ENCODE data around the gene ERCC6.

The ERCC6 gene

DNA sequence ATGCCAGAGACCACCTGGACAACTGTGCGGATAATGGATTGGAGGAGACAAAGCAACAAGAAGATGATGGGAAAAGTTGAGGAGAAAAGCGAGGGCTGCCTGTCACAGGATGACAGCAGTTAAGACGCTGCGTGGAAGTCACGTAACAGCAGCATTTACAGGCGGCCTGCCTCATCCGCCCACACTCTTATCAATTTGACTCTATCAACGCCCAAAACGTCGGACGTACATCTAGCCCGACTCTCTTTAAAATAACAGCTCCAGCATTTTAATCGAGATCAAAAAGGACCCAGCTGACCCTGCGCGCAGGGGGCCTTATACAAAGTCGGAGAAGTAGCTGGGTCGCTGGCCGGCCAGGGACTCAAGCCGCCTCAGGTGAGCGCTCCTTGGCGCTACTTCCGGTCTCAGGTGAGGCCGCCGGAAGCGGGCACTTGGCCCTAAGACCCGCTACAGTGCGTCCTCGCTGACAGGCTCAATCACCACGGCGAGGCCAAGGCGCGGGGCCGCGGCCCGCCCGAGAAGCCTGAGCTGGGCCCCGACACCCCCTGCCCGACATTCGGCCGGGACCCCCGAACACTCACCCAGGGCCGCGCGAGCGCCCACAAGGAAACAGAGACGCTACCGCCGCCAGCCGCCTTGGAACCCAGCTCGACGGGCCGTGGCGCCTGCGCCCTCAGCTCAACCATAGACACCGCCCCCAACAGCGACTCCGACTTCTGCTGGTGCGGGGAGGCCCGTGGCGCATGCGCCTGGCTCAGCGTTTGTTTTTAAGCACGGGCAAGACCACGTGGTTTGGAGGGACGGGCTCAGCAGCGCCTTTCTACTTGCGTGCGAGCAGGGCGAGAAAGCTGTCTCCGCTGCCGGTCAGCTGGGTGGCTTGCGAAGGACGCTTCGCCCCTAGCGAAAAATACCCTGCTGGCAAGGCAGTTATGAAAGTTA is at the start of gene ERCC6:
ERCC6 (minus strand) TSS at position 741 of the 939 bp plus-strand sequence.
- DNase-seq, result peak; percentile 96

GRCh38 chr10:49587981-49588380 is 49.1 kb upstream of the ERCC6 start:
- DNase-seq, result no peak

DNA sequence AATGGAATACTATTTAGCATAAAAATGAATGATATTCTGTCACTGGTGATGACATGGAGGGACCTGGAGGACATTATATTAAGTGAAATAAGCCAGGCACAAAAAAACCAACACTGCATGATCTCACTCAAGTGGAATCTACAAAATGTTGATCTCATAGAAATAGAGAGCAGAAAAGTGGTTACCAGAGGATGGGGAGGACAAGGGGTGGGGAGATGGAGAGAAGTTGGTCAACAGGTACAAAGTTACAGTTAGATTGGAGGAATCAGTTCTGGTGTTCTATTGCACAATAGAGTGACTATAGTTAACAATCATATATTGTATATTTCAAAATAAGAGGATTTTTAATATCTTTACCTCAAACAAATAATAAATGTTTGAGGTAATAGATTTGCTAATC is 46.5 kb upstream of the ERCC6 start:
- DNase-seq, result no peak

- DNase-seq, result no peak
Measured at GRCh38 chr10:49579621-49580020, 40.7 kb upstream of the ERCC6 start.

DNA sequence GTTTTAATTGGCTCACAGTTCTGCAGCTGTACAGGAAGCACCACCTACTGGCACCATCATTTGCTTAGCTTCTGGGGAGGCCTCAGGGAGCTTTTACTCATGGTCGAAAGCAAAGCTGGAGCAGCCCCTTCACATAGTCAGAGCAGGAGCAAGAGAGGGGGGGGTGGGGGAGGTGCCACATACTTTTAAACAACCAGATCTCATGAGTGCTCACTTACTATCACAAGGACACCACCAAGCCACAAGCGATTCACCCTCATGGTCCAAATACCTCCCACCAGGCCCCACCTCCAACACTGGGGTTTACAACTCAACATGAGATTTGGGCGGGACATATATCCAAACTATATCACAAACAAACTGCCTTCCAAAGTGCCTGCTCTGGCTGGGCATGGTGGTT is 39.5 kb upstream of the ERCC6 start:
- no peak for DNase-seq

- DNase-seq, result no peak
Measured at GRCh38 chr10:49577182-49577925, 38.4 kb upstream of the ERCC6 start.

- no peak for DNase-seq
Measured at GRCh38 chr10:49575489-49576072, 36.7 kb upstream of the ERCC6 start.

- no peak for DNase-seq
Measured at GRCh38 chr10:49572594-49573114, 33.7 kb upstream of the ERCC6 start.

DNA sequence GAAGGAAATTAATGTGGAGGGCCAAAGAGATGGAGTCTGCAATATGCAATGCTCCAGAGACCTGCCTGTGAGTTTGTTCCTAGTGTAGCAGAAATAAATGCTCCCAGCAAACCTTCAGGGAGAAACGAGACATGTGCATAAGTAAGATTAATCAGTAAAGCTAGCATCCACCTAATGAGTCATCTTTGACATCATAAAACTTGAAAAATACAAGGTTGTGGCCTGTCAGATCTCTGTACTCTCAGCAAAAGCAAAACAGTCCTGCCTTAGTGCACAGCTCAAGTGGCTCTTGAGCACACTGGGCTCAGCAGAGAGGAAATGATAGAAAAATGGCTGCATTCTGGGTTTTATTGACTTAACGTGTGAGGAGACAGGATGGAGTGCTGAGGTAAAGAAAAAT is 32.5 kb upstream of the ERCC6 start:
- no peak for DNase-seq

- DNase-seq, result no peak
Measured at GRCh38 chr10:49569031-49569631, 30.2 kb upstream of the ERCC6 start.

GRCh38 chr10:49568235-49568634 is 29.3 kb upstream of the ERCC6 start:
- no peak for DNase-seq

- DNase-seq, result no peak
Measured at GRCh38 chr10:49567810-49568209, 28.9 kb upstream of the ERCC6 start.

DNA sequence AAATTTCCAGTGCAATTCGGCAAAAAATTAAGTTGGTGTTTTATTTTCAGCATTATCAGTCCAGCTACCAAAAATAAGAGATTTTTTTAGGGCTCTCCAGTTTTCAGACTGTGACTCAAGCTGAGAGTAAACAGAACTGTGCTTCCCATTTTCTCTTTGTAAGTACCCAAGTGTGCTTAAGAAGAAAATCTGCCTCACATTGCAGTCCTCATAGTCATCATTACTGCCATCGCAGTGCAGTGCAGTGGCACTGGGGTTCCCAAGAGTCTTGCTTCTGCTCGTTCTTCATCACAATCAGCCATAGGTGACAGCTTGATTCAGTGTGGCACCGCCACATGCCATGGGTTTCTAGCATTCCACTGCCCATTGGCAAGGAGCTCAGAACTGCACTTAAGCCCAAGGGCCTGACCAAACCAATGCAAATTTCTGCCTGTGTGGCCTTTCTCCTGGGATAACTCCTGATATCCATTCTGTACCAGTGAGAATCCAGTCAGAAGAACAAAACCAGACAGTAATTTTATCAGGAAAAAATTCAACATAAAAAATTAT is 25.6 kb upstream of the ERCC6 start:
- DNase-seq, result no peak

GRCh38 chr10:49562893-49563292 is 24.0 kb upstream of the ERCC6 start:
- DNase-seq, result no peak

DNA sequence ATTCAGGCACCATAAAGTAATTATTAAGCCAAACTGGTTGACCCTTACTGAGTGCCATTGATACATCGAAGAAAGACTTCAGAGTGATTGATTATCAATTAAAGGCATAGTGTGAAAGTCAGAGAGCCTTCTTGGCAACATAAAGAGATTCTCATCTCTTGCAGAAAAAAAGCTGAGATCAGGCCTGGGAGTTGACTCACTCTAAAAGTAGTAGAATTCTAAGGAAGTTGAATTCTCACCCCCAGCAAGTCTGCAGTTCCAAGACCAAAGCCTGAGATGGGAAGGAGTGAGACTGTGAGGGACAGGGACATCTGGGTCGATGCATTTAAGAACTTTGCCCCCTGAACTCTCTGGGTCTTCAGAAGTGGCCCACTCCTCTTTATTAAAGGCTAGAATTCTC is 21.6 kb upstream of the ERCC6 start:
- DNase-seq, result no peak

DNA sequence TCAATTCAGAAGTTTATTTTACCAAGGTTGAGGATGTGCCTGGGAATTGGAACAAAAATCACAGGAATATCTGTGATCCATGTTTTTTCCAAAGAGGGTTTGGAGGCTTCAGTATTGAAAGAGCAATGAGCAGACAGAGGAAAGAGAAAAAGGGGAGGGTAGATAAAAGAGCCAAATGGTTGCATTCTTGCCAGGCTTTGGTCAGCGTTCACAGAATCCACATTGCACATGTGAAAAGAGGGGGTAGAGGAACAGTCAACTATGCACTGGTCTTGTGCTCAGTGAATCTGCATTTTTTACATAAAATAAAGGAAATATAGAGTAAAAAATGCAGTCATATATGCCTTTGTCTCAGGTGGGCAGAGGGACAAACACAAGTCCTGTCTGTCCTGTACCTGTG is 20.6 kb upstream of the ERCC6 start:
- DNase-seq, result no peak

DNA sequence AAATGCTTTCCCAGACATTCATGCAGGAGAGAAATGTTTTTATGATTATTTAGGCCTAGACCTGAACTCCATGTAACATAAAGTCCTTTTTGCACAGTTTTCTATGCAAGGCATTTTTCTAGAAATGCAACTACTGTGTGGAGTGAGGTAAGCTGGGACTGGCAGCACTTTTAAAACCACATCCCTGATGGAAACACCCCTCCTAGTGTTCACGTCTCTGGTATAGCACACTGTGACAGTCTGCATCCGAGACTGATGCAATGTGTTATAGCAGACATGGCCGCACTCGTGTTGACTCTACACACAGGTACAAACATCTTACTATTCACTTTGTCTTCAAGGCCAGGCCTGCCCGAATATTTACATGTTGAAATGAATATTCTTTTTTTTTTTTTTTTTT is 19.3 kb upstream of the ERCC6 start:
- no peak for DNase-seq

GRCh38 chr10:49557681-49558080 is 18.8 kb upstream of the ERCC6 start:
- no peak for DNase-seq

DNA sequence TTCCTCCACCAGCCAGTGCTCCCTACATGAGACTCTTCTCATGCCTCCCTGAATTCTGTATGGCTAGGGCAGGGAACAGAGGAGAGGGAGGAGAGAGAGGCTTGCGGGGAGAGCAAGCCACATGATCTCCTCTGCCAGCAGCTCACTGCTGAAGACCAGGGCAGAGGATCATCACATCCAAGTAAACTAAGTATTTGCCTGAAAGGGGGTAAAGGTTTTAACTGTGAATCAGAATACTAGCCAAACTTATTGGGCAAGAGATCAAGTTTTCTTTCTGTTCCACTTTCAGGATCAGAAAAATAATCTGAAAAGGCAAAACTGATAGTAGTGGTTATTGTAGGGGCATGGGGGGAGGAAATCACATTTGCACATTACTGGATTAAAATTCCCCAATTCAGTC is 17.8 kb upstream of the ERCC6 start:
- no peak for DNase-seq

DNA sequence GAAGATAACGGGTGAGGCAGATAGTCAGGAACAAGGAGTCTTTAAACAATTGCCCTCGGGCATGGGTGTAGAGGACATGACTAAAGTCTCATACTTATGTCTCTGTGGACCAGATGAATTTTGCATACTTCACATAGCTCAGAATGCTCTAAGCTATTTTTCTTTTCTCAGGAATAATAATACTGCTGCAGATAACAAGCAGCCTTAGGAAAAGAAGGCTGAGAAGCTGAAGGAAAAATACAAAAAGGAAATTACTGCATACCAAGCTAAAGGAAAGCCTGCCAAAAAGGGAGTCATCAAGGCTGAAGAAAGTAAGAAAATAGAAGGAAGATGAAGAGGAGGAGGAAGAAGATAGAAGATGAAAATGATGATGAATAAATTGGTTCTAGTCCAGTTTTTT is 13.4 kb upstream of the ERCC6 start:
- DNase-seq, result no peak

DNA sequence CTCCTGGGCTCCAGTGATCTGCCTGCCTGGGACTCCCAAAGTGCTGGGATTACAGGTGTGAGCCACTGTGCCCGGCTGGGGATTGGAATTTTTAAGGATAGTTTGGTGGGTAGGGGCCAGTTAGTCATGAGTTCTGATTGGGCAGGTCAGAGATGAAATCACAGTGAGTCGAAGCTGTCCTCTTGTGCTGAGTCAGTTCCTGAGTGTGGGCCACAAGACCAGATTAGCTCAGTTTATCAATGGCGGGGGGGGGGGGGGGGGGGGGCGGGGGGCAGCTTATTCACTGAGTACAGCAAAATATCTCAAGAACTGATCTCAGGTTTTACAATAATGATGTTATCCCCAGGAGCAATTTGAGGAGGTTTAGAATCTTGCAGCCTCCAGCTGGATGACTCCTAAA is 11.6 kb upstream of the ERCC6 start:
- DNase-seq, result no peak

DNA sequence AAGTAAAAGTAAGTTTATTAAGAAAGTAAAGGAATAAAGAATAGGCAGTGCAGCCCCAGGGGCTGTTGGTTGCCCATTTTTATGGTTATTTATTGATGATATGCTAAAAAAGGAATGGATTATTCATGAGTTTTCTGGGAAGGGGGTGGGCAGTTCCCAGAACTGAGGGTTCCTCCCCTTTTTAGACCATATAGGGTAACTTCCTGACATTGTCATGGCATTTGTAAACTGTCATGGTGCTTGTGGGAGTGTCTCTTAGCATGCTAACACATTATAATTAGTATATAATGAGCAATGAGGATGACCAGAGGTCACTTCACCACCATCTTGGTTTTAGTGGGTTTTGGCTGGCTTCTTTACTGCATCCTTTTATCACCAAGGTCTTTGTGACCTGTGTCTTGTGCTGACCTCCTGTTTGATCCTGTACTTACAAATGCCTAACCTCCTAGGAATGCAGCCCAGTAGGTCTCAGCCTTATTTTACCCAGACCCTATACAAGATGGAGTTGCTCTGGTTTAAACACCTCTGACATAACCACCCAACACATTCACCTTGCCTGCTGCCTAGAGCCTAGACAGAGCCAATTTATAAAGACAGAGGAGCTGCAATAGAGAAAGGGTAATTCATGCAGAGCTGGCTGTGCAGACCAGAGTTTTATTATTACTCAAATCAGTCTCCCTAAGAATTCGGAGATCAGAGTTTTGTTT is 10.9 kb upstream of the ERCC6 start:
- DNase-seq, result no peak

Measured in activated T-cell treated with anti-CD3 and anti-CD28 coated beads, Interleukin-2, amount 50 U/mL, for 48 hours (primary cell).